Mucosa of stomach (tissue), 1 donor: Measurements from ENCODE around the gene IL18RAP.
A peak's percentile ranks its signal among the peaks of the same experiment; 100 is the strongest.

Experiments
- H3K27me3 ChIP-seq: one replicate; pipeline ENCODE4 v1.7.0; 2013; ENCODE audit warnings: mild to moderate bottlenecking, low read length; ENCODE audit not compliant: control insufficient read depth, insufficient read depth
- H3K36me3 ChIP-seq: one replicate; pipeline ENCODE4 v1.7.0; 2013; ENCODE audit warnings: low read length; ENCODE audit not compliant: control insufficient read depth, insufficient read depth
- H3K4me1 ChIP-seq: one replicate; pipeline ENCODE4 v1.7.0; 2013; ENCODE audit warnings: mild to moderate bottlenecking, low read length; ENCODE audit not compliant: control insufficient read depth, insufficient read depth
- H3K4me3 ChIP-seq: one replicate; pipeline ENCODE4 v1.7.0; 2013; ENCODE audit warnings: low read length
- H3K9ac ChIP-seq: one replicate; pipeline ENCODE4 v1.7.0; 2013; ENCODE audit warnings: mild to moderate bottlenecking, low read length, moderate library complexity
- H3K9me3 ChIP-seq: one replicate; pipeline ENCODE4 v1.7.0; 2013; ENCODE audit warnings: mild to moderate bottlenecking, low read length, moderate library complexity; ENCODE audit not compliant: control insufficient read depth
- donor health status: Pancreatic carcinoma.

IL18RAP gene

DNA sequence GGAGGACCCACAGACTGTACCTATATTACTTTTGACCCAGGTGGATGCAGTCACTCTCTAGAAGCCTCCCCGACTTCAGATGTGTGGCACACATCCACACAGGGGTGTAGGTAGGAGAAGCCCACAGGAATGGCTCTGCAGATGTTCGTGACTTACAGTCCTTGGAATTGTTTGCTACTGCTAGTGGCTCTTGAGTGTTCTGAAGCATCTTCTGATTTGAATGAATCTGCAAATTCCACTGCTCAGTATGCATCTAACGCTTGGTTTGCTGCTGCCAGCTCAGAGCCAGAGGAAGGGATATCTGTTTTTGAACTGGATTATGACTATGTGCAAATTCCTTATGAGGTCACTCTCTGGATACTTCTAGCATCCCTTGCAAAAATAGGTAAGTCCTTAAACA lies 50.7 kb downstream of the IL18RAP start:
- H3K4me1 ChIP-seq: peaks cover 24% of the 10 kb centered on the region
- peak overlapping the region; percentile 20 for H3K4me3 ChIP-seq
- no peaks in the 10 kb centered on the region for H3K36me3 ChIP-seq
- no peaks in the 10 kb centered on the region for H3K27me3 ChIP-seq
- H3K9ac ChIP-seq: peak overlapping the region; percentile 45
- no peaks in the 10 kb centered on the region for H3K9me3 ChIP-seq

DNA sequence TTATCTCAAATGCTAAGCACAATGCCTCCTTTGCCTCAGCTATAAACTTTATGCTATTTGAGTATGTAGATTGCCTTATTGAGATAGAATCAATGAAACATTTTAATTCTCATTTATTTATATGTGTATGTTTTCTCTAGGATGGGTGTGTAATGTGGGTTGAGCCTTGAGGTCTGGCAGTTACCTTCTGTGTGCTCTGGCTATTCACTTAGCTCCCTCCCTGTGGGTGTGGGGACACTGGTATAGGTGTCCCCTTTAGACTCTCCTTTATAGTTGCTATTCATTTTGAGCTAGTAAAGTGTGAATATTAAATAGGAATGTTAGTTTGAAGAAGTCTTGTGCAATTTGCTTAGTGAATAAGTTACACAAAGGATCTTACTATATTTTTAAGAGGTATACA lies 51.8 kb downstream of the IL18RAP start:
- Histone ChIP-seq H3K9ac (peak overlapping the region; percentile 45), H3K4me1 (peaks cover 35% of the 10 kb centered on the region), H3K9me3 (no peaks in the 10 kb centered on the region), H3K27me3 (no peaks in the 10 kb centered on the region), H3K4me3 (peak overlapping the region; percentile 29), H3K36me3 (no peaks in the 10 kb centered on the region)

DNA sequence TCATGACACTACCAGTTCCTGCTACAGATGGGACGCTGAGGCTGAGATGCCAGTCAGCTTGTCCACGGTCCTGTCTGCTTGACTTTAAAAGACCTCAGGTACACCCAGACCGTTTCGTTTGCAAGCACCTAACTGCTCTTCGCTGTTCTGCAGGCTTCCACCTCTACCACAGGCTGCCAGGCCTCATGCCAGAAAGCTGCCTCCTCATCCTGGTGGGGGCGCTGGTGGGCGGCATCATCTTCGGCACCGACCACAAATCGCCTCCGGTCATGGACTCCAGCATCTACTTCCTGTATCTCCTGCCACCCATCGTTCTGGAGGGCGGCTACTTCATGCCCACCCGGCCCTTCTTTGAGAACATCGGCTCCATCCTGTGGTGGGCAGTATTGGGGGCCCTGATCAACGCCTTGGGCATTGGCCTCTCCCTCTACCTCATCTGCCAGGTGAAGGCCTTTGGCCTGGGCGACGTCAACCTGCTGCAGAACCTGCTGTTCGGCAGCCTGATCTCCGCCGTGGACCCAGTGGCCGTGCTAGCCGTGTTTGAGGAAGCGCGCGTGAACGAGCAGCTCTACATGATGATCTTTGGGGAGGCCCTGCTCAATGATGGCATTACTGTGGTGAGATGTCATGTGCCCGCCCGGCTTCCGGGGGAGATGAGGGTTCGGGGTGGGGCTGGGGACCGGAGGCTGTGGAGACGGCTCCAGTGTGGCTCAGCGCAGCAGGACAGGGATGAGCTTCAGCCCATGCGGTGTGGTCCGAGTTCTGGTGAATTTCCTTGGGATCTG lies 55.9 kb downstream of the IL18RAP start:
- Histone ChIP-seq H3K36me3 (peaks cover 4% of the 10 kb centered on the region), H3K4me1 (peaks cover 43% of the 10 kb centered on the region), H3K9me3 (no peaks in the 10 kb centered on the region)

DNA sequence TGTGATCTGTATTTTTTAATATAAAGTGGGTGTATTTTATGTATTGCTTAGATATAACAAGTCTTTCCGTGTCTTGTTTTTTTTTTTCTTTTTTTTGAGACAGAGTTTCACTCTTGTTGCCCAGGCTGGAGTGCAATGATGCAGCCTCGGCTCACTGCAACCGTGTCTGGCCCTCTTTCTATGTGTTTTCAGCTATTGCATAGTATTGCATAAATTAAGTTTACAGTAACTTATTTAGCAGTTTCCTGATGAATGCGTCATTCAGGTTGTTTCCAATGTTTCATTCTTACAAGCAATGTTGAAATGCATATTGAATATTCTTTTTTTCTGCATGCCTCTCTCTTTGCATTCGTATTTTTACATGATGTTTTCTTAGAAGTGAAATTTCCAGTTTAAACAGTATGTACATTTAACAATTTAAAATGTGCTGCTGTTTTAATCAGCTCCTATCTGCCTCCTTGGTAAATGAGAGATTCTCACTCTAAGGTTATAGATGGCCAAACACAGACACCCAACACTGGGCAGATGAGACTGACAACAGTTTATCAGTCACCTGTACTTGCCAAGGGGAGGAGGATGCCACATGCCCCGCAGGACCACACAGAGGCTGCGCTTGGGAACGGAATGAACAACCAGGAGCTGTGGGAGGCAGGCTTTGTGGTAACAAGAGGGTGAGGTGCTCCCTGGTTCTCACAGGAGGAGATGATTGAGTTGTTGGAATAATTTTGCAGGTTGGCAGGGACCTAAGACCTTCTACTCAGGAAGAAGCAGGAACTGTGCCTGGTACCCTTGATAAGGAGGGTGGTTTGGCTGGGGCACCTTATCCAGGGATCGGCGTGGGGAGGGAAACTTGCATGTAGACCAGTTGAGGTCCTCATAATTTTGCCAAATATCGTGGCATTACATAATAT lies 57.6 kb downstream of the IL18RAP start:
- peaks cover 56% of the 10 kb centered on the region for H3K4me1 ChIP-seq
- H3K9me3 ChIP-seq: no peaks in the 10 kb centered on the region
- peak overlapping the region; percentile 1 for H3K9ac ChIP-seq
- H3K27me3 ChIP-seq: no peaks in the 10 kb centered on the region
- peaks cover 4% of the 10 kb centered on the region for H3K36me3 ChIP-seq
- H3K4me3 ChIP-seq: no peak overlapping the region

More for the DNA sequence above, 55.9 kb downstream of the IL18RAP start:
- peak overlapping the region; percentile 14 for H3K4me3 ChIP-seq
- no peaks in the 10 kb centered on the region for H3K27me3 ChIP-seq
- H3K9ac ChIP-seq: peak overlapping the region; percentile 27

DNA sequence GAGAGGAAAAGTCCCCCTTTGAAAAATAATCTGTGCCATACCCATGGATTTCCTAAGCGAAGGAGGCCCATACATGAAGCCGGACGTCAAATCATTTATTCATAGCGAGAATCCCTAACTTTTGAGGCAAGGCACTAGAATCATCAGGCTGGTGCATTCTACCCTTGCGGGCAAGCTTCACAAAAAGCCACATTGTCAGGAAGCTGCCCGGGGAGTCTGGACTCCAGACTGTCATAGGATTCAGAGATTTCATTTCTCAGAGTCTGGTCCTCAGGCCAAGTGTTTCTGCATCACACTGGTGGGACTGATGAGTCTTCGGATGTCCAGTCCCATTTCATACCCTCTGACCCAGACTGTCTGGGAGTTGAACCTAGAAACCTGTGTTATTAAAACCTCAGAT lies 59.0 kb downstream of the IL18RAP start:
- Histone ChIP-seq H3K4me3 (no peak overlapping the region), H3K4me1 (peaks cover 61% of the 10 kb centered on the region), H3K36me3 (peaks cover 13% of the 10 kb centered on the region), H3K27me3 (no peaks in the 10 kb centered on the region), H3K9ac (no peak overlapping the region), H3K9me3 (no peaks in the 10 kb centered on the region)

DNA sequence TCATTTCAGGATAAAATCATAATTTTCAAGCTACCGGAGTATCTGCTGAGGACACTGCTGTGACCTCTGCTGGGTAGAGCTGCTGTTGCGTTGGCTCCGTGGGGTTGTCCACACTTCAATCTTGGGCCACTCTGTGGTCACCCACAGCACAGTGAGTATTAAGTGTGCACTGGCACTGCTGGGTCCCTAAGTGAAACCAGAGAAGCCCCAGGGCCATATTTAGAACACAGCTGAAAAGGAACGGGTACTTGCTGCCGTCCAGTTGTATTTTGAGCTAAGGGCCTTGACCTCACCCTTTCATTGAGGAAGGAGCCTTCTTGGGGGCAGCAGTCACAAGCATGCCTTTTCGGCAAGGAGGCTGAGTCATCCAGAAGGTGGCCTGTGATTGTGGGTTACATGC lies 60.1 kb downstream of the IL18RAP start:
- H3K4me1 ChIP-seq: peaks cover 61% of the 10 kb centered on the region
- no peaks in the 10 kb centered on the region for H3K27me3 ChIP-seq
- no peak overlapping the region for H3K9ac ChIP-seq
- H3K9me3 ChIP-seq: no peaks in the 10 kb centered on the region
- H3K4me3 ChIP-seq: no peak overlapping the region
- H3K36me3 ChIP-seq: peaks cover 13% of the 10 kb centered on the region

DNA sequence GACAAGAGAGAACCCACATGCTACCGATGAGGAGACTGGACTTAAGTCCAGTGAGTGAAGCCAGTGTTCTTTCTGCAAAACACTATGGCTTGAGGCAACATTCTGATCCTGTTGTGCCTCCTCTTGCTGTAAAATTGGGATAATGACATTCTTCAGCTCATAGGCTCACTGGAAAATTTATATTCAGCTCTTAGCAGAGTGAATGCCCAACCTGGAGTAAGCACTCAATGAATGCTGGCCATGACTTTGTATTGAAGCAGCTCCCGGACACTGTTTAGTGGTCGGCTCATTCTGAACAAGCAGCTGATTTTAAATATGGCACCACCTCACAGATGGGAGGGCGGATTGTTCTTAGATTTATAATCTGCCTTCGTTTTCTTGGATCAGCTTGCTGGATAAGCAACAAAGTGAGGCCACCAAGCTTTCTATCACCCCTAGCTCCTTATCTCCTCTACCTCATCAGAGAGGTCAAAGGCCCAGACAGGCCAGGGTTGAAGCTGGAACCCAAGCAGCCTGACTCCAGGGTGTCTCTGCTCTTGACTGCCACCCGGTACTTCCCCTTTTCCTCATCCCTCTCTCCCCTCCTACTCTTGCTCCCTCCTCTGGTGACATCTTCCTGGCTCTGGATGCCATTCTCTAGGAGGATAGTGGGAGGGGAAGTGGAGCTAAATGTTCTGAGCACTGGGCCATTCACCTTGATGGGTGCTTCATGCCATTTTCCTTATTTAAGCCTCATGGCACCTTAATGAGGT lies 61.5 kb downstream of the IL18RAP start:
- Histone ChIP-seq H3K36me3 (peaks cover 13% of the 10 kb centered on the region), H3K27me3 (no peaks in the 10 kb centered on the region), H3K4me1 (peaks cover 57% of the 10 kb centered on the region), H3K9ac (no peak overlapping the region), H3K4me3 (no peak overlapping the region), H3K9me3 (no peaks in the 10 kb centered on the region)

DNA sequence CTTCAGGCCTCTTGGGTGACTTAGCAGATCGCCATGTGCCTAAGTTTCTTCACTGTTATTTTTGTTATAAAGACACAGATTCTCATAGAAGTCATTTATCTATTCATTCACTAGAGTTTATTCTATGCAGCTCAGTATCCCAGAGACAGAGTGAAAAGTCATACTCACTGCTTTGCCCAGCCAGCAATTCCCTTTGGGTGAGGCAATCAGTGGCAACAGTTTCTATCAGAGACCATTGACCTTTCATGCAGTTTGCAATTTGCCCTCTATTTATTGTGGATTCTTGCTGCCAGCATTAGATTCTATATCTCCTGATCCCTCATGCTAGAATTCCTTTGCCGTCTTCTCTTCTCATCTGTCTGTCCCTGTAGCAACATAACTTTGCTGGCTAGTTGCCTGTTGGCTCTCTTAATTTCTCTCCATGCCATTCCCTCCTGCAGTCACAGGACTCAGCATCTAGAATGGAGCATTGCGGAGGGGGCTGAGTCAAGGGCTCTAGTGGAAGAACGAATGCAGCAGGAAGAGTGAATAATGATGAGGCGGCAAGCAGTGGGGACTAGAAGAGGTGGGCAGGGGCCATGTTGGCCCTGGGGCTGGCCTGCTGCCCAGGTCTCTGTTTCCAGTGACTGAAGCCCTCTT lies 62.3 kb downstream of the IL18RAP start:
- Histone ChIP-seq H3K9ac (no peak overlapping the region), H3K4me1 (peaks cover 54% of the 10 kb centered on the region), H3K27me3 (no peaks in the 10 kb centered on the region), H3K36me3 (peaks cover 13% of the 10 kb centered on the region), H3K9me3 (no peaks in the 10 kb centered on the region), H3K4me3 (no peak overlapping the region)

DNA sequence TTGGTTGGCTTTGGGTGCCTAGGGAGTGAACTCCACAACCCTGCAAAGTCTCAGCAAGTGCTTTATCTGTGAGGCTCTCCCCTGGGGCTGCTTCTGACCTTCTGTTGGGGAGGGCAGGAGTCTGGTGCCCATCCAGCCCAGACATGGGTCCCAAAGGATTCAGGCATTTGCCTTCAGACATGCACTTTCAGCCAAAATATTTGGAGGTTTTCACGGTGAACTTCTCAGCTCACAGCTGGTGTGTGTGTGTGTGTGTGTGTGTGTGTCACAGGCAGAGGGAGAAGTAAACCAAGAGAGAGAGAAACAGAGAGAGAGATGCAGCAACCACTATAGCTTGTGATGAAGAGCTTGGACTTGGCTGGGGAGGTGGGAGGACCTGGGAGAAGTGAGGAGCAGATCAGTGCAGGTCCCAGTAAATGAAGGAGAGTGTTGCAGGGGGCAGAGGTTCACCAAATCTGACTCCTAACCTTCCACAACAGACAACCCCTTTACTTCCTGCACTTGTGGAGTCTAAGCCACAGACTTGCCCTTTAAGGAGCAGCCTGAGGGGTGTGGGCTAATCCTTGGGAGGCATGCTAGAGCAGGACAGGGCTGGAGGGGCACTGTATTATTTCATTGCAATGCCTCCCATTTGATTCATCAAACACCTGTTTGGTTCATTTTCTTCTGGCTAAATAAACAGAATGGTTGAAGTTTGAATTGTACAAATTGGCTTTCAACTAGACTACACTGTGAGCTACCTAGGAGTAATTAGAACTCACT lies 64.2 kb downstream of the IL18RAP start:
- Histone ChIP-seq H3K36me3 (peaks cover 9% of the 10 kb centered on the region), H3K4me3 (no peak overlapping the region), H3K9ac (peak overlapping the region; percentile 18), H3K4me1 (peaks cover 53% of the 10 kb centered on the region), H3K27me3 (no peaks in the 10 kb centered on the region), H3K9me3 (no peaks in the 10 kb centered on the region)

DNA sequence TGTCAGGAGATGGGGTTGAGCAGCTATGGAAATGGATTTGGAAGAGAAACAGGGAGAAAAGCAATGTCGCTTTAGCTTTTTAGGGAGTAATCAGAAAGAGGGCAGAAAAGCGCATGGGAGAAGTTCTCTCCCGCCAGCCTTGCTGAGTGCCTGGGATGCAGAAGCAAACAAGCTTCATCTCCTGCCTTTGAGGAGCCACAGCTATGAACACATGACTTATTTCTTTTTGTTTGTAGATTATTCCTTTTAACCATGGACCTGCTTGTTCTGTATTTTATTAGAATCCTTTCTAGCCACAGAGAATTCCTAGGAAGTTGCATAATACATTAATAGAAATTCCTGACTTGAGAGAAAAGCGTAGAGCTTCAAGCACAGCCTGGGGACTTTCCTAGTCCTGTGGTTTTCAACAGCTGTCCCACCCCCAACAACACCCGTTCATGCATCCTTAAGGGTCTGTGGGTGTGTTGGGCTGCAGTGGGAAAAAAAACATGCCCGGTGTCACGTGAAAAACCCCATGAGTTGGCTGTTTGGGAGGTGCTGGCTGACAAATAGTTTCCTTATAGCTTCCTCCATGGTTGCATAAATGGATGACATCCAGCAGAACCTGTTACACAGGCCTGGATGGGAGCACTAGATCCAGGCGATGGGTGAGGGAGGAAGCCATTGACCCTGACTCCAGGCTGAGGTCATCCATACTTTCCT lies 65.0 kb downstream of the IL18RAP start:
- peaks cover 53% of the 10 kb centered on the region for H3K4me1 ChIP-seq
- no peaks in the 10 kb centered on the region for H3K9me3 ChIP-seq
- H3K9ac ChIP-seq: no peak overlapping the region
- no peaks in the 10 kb centered on the region for H3K27me3 ChIP-seq
- no peak overlapping the region for H3K4me3 ChIP-seq
- peaks cover 9% of the 10 kb centered on the region for H3K36me3 ChIP-seq
